Stimulated activated CD8-positive, alpha-beta memory T cell treated with anti-CD3 and anti-CD28 coated beads, Interleukin-12 subunit alpha, Interleukin-12 subunit beta, amount 100 ng/mL, for 1 hour (primary cell): ENCODE data around the gene HMCES.

Source experiments
- DNase-seq: peaks from one replicate; pipeline ENCODE4 v3.0.0-alpha.2; 2020; ENCODE audit warnings: low read depth

HMCES gene

GRCh38 chr3:129304146-129304961 lies 25.7 kb downstream of the HMCES start:
- DNase-seq, result no peak

GRCh38 chr3:129304962-129305222 lies 26.2 kb downstream of the HMCES start:
- DNase-seq, result no peak

DNA sequence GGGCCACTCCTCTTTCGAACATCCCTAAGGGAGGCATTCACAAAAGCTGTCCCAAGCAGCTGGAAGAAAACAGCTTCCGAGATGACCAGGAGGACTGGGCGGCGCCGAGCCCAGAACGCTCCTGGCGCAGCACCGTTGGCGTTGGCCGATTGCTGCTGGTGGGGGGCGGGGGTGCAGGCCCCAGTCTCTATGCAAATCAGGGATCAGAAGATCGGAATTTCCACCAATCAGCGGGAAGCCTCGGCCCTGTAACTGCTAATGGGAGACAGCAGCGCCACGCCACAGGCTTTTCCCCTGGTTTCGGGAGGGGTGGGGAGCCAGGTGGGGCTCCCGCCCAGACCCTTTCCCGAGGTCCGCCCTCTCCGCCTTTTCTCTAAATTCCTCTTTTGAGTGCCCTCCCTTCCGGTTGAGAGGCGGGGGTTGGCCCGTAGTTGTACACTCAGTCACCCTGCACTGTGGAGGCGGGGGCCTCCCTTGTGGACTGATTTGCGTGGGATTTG lies 27.0 kb downstream of the HMCES start:
- DNase-seq, result no peak

DNA sequence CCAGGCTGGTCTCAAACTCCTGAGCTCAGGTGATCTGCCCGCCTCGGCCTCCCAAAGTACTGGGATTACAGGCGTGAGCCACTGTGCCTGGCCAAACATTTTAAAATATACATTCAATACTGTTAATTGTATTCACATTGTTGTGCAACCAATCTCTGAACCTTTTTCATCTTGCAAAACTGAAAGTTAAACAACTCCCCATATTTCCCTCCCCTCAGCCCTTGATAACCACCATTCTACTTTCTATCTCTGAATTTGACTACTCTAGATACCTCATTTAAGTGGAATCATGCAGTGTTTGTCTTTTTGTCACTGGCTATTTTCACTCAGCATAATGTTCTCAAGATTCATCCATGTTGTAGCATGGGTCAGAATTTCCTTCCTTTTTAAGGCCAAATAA lies 30.0 kb downstream of the HMCES start:
- DNase-seq, result no peak

- no peak for DNase-seq
Observed at GRCh38 chr3:129310111-129311011, 31.7 kb downstream of the HMCES start.

GRCh38 chr3:129311054-129311902 lies 32.6 kb downstream of the HMCES start:
- no peak for DNase-seq

GRCh38 chr3:129312021-129312639 lies 33.5 kb downstream of the HMCES start:
- DNase-seq, result no peak

DNA sequence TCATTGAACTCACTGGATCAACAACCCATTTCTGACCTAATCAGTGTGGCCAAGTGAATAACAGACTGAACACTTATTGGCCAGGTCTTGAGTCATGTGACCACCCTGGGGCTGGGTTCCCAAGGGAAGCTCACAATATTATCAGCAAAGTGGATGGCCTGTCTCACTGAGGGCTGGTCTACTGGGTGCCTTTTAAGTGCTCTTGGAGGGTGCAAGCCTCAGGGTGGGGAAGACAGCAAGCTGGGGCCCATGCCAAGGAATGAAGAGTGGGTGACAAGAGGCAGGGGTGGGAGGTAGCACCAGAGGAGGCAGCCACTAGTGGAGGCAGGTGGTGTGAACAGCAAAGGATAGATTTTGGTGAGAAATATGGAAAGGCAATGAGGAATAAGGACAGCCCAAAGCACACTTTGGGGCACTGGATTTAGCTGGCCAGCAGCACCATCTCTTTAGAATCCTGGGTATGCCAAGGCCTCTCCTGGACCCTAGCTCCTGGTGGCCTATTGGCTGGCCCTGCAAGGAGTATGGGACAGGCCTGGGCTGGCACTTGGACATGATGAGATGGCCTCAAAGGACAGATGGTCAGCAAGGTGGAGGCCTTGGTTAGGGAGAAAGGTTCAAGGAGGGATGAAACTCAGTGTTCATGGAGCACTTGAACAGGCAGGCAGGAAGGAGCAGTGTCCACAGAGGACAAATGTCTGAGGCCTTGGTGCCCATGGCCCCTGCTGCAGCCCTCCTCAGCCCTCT lies 34.2 kb downstream of the HMCES start:
- DNase-seq, result no peak

- DNase-seq, result no peak
Observed at GRCh38 chr3:129313415-129313664, 34.7 kb downstream of the HMCES start.

DNA sequence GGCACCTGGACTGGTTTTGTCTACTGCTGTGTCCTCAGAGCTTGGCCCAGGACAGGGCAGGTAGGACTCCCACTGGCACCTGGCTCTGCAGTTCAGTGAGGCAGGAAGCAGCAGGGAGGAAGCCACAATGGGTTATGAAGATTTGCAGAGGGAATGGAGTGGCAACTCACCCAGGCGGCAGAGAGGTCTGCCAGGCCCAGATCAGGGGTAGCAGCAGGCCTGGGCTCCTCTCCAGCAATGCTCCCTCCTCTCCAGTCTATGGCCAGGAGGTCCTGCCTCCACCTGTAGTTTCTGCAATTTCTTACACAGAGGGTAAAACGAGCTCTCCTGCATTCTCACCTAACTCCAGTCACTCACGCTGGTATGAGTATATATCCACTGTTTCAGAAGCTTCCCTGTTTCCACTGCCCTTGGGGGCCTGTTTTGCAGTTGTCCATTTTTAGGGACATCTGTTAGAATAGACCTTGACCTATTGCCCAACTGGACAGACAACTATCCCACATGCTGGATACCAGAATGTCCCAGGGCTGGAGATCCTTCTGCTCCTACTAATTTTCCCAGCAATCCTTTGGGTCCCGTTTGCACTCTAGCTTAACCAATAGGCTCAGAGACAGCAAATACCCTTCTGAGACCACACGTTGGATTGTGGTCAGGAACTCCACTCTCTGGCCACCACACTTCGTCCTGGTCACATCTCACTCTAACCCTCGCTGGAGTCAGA lies 35.2 kb downstream of the HMCES start:
- no peak for DNase-seq

DNA sequence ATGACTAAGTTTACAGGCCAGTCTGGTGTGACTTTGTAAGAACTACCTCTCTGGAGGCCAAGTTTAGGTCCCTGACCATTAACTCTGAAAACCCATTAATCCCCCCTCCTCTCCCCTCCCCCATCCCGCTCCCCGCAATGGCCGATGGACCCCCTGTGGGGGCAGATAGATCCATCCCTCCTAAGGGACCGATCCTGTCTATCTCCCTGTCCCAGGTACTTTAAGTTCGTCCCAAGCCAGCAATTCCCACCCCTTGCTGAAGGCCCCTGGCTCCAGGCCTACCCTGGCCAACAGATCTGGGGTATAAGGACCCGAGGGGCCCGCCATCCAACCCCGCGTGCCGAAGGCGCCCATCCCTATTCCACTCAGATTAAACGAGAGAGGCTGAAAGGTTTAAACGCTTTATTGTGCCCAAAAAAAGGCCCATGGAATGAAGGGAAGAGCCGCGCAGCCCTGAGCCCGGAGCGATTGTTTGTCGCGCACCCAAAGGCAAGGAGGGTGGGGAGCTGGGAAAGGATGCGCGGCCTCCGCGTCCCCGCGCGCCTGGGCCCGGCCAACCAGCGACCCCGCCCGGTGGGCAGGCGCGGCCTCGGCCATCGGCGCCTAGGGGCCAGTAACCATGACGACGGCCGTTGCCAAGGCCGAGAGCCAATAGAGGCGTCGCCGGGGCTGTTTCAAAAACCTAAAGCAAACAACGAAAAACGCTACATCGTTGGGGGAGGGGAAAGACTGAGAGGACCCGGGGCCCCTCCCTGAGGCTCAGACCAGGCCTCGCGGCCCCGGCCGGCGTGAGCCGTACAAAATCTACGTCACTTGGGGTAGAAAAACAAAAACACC lies 35.9 kb downstream of the HMCES start:
- no peak for DNase-seq

DNA sequence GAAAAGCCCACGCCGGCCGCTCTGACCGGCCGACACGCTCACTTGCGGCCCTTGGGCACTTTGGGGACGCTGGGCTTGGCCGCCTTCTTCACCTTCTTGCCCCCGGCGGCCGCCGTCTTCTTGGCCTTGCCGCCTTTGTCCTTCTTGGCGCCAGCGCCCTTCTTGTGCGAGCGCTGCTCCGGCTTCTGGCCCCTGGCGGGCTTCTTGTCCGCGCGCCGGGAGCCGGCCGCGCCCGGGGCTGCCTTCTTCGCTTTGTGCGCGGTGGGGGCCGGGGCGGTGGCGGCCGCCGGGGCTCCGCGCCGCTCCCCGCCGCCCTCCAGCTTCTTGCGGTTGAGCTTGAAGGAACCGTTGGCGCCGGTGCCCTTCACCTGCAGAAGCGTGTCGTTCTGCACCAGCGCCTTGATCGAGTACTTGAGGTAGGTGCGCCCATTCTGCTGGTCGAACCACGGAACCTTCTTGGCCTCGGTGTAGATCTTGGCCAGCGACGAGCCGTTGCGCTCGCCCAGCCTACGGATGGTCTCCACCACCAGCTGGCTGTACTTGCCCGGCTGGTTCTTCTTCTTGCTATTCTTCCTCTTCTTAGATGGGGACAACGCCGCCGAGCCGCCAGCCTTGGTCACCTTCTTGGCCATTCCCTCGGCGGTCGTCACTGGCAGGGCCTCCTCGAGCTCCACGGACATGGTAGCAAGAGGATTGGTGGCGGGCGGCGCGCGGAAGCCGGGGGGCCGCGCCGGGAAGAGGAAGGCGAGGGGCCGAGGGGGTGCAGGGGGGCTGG lies 36.7 kb downstream of the HMCES start:
- no peak for DNase-seq

DNA sequence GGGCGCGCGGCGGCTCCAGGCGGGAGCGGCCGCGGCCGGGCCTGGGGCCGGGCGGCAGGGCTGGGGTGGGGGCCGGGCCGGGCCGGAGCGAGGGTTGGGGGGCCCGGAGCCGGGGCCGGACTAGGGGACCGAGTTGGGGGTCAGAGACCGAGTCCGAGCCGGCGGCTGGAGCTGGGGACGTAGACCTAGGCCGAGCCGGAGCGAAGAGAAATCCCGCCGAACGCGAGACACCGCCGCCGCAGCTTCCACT lies 37.3 kb downstream of the HMCES start:
- DNase-seq, result no peak

DNA sequence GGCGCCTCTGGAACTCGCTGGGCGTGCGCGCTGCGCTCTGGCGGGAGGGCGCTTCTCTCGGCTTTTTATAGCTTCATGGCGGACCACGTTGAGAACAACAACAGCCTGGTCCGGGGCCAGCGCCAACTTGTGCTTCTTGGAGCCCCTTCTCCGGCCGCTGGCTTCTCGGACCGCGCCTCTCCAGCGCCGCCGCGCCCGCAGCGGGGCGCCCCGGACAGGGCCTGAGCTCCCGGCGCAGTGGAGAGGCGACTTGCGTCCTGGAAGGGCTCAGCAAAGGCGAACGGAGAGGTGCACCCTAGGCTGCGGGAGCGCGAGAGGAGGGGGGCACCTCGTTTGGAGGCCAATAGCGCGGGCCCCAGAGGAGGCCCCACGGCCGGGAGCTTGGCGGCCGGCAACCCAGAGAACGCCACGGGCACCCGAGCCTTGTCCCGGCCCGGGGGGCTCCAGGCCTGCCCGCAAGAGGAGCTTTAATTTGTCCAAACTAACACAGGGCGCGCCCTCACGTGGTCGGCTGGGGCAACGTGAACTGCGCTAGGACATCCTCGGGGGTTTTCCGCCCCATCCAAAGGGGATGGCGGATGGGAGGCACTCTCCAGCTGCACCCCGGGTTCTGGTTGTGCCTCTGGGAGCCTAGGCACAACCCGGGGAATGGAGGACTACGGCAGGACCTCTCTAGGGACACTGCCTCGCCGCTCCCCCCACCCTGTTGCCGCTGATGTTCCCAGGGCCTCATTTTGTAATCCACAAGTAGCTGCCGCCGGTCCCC lies 37.8 kb downstream of the HMCES start:
- DNase-seq, result peak; percentile 90

DNA sequence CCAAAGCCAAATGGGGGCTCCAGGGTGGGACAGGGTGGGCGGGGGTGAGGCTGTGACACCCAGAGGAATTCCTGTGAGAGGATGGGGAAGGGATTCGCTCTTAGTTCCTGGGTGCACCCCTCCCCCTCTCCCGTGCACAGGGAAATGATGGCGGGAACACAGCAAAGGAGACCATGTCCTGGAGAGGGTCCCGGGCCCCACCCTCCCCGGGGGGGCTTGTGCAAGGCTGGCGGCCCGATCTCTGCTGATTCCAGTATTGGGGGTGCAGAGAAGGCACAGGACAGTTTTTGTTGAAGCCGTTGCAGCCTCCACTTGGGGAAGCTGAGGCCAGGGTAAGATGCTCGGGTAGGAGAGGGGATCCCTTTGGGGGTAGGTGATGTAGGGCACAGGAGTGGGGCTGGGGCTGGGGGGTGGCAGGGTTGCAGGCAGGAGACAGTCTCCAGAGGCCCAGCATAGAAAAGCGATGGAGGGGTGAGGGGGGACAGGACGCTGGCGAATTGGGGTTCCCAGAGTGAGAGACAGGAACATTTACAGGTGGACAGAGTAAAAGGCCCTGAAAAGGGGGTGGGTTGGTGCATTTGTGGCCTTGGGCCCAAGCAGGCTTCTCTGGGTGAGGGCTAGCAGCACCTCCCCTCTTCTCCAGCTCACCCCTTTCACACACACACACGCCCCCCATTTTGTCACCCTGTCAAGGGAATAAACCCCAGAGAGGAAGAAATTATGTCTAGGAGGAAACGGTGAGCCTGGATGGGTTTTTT lies 38.5 kb downstream of the HMCES start:
- no peak for DNase-seq

- DNase-seq, result no peak
Observed at GRCh38 chr3:129317848-129318247, 39.2 kb downstream of the HMCES start.

GRCh38 chr3:129318921-129319320 lies 40.3 kb downstream of the HMCES start:
- no peak for DNase-seq

DNA sequence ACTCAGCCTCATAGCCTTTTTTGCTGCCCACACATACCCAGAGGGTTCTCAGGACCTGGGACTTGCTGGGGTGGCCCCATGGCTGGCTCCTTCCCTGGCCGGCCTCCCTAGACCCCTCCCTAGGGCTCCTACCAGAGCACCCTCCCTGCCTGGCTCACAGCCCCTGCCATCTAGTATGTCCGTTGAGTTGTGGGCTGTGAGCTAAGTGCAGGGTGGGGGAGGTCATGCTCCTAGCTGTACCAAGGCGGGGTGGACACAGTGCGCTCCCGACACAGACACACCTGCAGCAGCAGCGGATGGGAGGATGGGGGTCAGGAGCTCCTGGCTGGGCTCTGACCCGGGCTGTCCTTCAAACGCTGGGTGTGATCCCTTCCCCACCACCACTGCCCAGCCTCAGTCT lies 41.6 kb downstream of the HMCES start:
- DNase-seq, result no peak
